ENCODE results near the gene RAB40A. TPM values are rescaled to one million over a fixed set of nuclear protein-coding genes. Genes with fewer than 3 reads are reported as not detected.

RAB40A gene
- total RNA-seq (under 1 TPM in 1 of 2 donors, not detected in 1; 0.31 TPM), total RNA-seq (0 to 0.23 reads per million in 2 donors)

GRCh38 chrX:103519389-103519788 is at the start of gene RAB40A:
Gene RAB40A (minus strand): TSS chrX:103519489. CDS start chrX:103500756, 18,733 bp downstream.
- ATAC-seq (no peak), DNase-seq (no peak)
- Mint-ChIP-seq H3K27ac (no peak within 1 kb of the TSS), H3K36me3 (ENCODE audit: low read depth) (no peaks in the 10 kb centered on the region), H3K4me3 (no peak within 1 kb of the TSS), H3K27me3 (no peaks in the 10 kb centered on the region), H3K4me1 (no peaks in the 10 kb centered on the region)
- no peaks in the 10 kb centered on the region for H3K9me3 ChIP-seq (ENCODE audit: control insufficient read depth, low read length, poor library complexity, severe bottlenecking)

- Mint-ChIP-seq H3K4me1 (no peaks in the 10 kb centered on the region), H3K4me3 (no peak overlapping the region), H3K27me3 (peaks cover 6% of the 10 kb centered on the region), H3K27ac (no peak overlapping the region), H3K36me3 (ENCODE audit: low read depth) (no peaks in the 10 kb centered on the region)
- H3K9me3 ChIP-seq (ENCODE audit: control insufficient read depth, low read length, poor library complexity, severe bottlenecking), result no peaks in the 10 kb centered on the region
- DNase-seq (no peak), ATAC-seq (no peak)
Measured at GRCh38 chrX:103565752-103566151, 46.5 kb upstream of the RAB40A start.

GRCh38 chrX:103565197-103565596 is 45.9 kb upstream of the RAB40A start:
- no peaks in the 10 kb centered on the region for H3K9me3 ChIP-seq (ENCODE audit: control insufficient read depth, low read length, poor library complexity, severe bottlenecking)
- peaks cover 6% of the 10 kb centered on the region for H3K27me3 Mint-ChIP-seq
- no peak overlapping the region for H3K27ac Mint-ChIP-seq
- no peaks in the 10 kb centered on the region for H3K36me3 Mint-ChIP-seq (ENCODE audit: low read depth)
- DNase-seq (no peak), ATAC-seq (no peak)
- H3K4me3 Mint-ChIP-seq, result no peak overlapping the region
- no peaks in the 10 kb centered on the region for H3K4me1 Mint-ChIP-seq

- no peak overlapping the region for H3K4me3 Mint-ChIP-seq
- ATAC-seq, result no peak
Measured at GRCh38 chrX:103562801-103563200, 43.5 kb upstream of the RAB40A start.

GRCh38 chrX:103560256-103560655 is 41.0 kb upstream of the RAB40A start:
- H3K36me3 Mint-ChIP-seq (ENCODE audit: low read depth), result no peaks in the 10 kb centered on the region
- H3K9me3 ChIP-seq (ENCODE audit: control insufficient read depth, low read length, poor library complexity, severe bottlenecking), result no peaks in the 10 kb centered on the region
- DNase-seq, result no peak
- H3K27ac Mint-ChIP-seq, result no peak overlapping the region
- no peak for ATAC-seq
- peaks cover 6% of the 10 kb centered on the region for H3K27me3 Mint-ChIP-seq
- no peak overlapping the region for H3K4me3 Mint-ChIP-seq
- H3K4me1 Mint-ChIP-seq, result no peaks in the 10 kb centered on the region

More at GRCh38 chrX:103562801-103563200, 43.5 kb upstream of the RAB40A start:
- H3K27ac Mint-ChIP-seq, result no peak overlapping the region
- peaks cover 6% of the 10 kb centered on the region for H3K27me3 Mint-ChIP-seq
- H3K9me3 ChIP-seq (ENCODE audit: control insufficient read depth, low read length, poor library complexity, severe bottlenecking), result no peaks in the 10 kb centered on the region
- H3K36me3 Mint-ChIP-seq (ENCODE audit: low read depth), result no peaks in the 10 kb centered on the region
- H3K4me1 Mint-ChIP-seq, result no peaks in the 10 kb centered on the region
- no peak for DNase-seq

GRCh38 chrX:103556963-103557612 is 37.8 kb upstream of the RAB40A start:
- H3K27me3 Mint-ChIP-seq, result no peaks in the 10 kb centered on the region
- no peak overlapping the region for H3K27ac Mint-ChIP-seq
- no peak overlapping the region for H3K4me3 Mint-ChIP-seq
- H3K4me1 Mint-ChIP-seq, result peaks cover 3% of the 10 kb centered on the region
- no peaks in the 10 kb centered on the region for H3K9me3 ChIP-seq (ENCODE audit: control insufficient read depth, low read length, poor library complexity, severe bottlenecking)
- ATAC-seq (no peak), DNase-seq (no peak)
- H3K36me3 Mint-ChIP-seq (ENCODE audit: low read depth), result no peaks in the 10 kb centered on the region

GRCh38 chrX:103554687-103555424 is 35.6 kb upstream of the RAB40A start:
- Mint-ChIP-seq H3K4me1 (peaks cover 3% of the 10 kb centered on the region), H3K27me3 (no peaks in the 10 kb centered on the region), H3K27ac (peak overlapping the region; percentile 94), H3K4me3 (peak overlapping the region; percentile 88), H3K36me3 (ENCODE audit: low read depth) (no peaks in the 10 kb centered on the region)
- peak; percentile 86 for ATAC-seq
- H3K9me3 ChIP-seq (ENCODE audit: control insufficient read depth, low read length, poor library complexity, severe bottlenecking), result no peaks in the 10 kb centered on the region
- DNase-seq, result peak; percentile 11 to 49 (median 35)

- DNase-seq, result no peak
- Mint-ChIP-seq H3K27ac (no peak overlapping the region), H3K4me3 (no peak overlapping the region), H3K4me1 (peaks cover 3% of the 10 kb centered on the region), H3K27me3 (no peaks in the 10 kb centered on the region), H3K36me3 (ENCODE audit: low read depth) (no peaks in the 10 kb centered on the region)
- H3K9me3 ChIP-seq (ENCODE audit: control insufficient read depth, low read length, poor library complexity, severe bottlenecking), result no peaks in the 10 kb centered on the region
- no peak for ATAC-seq
Measured at GRCh38 chrX:103552236-103552635, 32.9 kb upstream of the RAB40A start.

- no peaks in the 10 kb centered on the region for H3K36me3 Mint-ChIP-seq (ENCODE audit: low read depth)
- no peaks in the 10 kb centered on the region for H3K27me3 Mint-ChIP-seq
- no peaks in the 10 kb centered on the region for H3K9me3 ChIP-seq (ENCODE audit: control insufficient read depth, low read length, poor library complexity, severe bottlenecking)
- H3K27ac Mint-ChIP-seq, result no peak overlapping the region
- DNase-seq (no peak), ATAC-seq (no peak)
- H3K4me3 Mint-ChIP-seq, result no peak overlapping the region
- H3K4me1 Mint-ChIP-seq, result peaks cover 3% of the 10 kb centered on the region
Measured at GRCh38 chrX:103550415-103551051, 31.2 kb upstream of the RAB40A start.

- H3K4me1 Mint-ChIP-seq, result peaks cover 3% of the 10 kb centered on the region
- ATAC-seq, result no peak
- no peaks in the 10 kb centered on the region for H3K9me3 ChIP-seq (ENCODE audit: control insufficient read depth, low read length, poor library complexity, severe bottlenecking)
- DNase-seq, result no peak
- H3K27ac Mint-ChIP-seq, result no peak overlapping the region
- H3K27me3 Mint-ChIP-seq, result no peaks in the 10 kb centered on the region
- no peaks in the 10 kb centered on the region for H3K36me3 Mint-ChIP-seq (ENCODE audit: low read depth)
- no peak overlapping the region for H3K4me3 Mint-ChIP-seq
Measured at GRCh38 chrX:103549916-103550315, 30.6 kb upstream of the RAB40A start.

GRCh38 chrX:103540145-103540544 is 20.9 kb upstream of the RAB40A start:
- Mint-ChIP-seq H3K27ac (no peak overlapping the region), H3K27me3 (no peaks in the 10 kb centered on the region), H3K4me3 (no peak overlapping the region), H3K4me1 (no peaks in the 10 kb centered on the region), H3K36me3 (ENCODE audit: low read depth) (no peaks in the 10 kb centered on the region)
- DNase-seq (no peak), ATAC-seq (no peak)
- H3K9me3 ChIP-seq (ENCODE audit: control insufficient read depth, low read length, poor library complexity, severe bottlenecking), result no peaks in the 10 kb centered on the region

GRCh38 chrX:103539695-103540094 is 20.4 kb upstream of the RAB40A start:
- DNase-seq (no peak), ATAC-seq (no peak)
- no peak overlapping the region for H3K27ac Mint-ChIP-seq
- H3K4me1 Mint-ChIP-seq, result no peaks in the 10 kb centered on the region
- no peaks in the 10 kb centered on the region for H3K9me3 ChIP-seq (ENCODE audit: control insufficient read depth, low read length, poor library complexity, severe bottlenecking)
- H3K27me3 Mint-ChIP-seq, result no peaks in the 10 kb centered on the region
- H3K36me3 Mint-ChIP-seq (ENCODE audit: low read depth), result no peaks in the 10 kb centered on the region
- no peak overlapping the region for H3K4me3 Mint-ChIP-seq

- H3K4me1 Mint-ChIP-seq, result peaks cover 2% of the 10 kb centered on the region
- H3K27ac Mint-ChIP-seq, result no peak overlapping the region
- ATAC-seq, result no peak
- no peak overlapping the region for H3K4me3 Mint-ChIP-seq
- no peaks in the 10 kb centered on the region for H3K27me3 Mint-ChIP-seq
- no peak for DNase-seq
- H3K36me3 Mint-ChIP-seq (ENCODE audit: low read depth), result no peaks in the 10 kb centered on the region
- no peaks in the 10 kb centered on the region for H3K9me3 ChIP-seq (ENCODE audit: control insufficient read depth, low read length, poor library complexity, severe bottlenecking)
Measured at GRCh38 chrX:103538728-103539127, 19.4 kb upstream of the RAB40A start.
